Stimulated activated CD8-positive, alpha-beta memory T cell treated with anti-CD3 and anti-CD28 coated beads, Interleukin-15, amount 100 ng/mL, for 24 hours (primary cell): ENCODE measurements around the gene ZDHHC17.

ENCODE experiments used
- DNase-seq: peaks from one replicate; pipeline ENCODE4 v3.0.0-alpha.2; 2020; ENCODE audit warnings: low read depth

The ZDHHC17 gene

DNA sequence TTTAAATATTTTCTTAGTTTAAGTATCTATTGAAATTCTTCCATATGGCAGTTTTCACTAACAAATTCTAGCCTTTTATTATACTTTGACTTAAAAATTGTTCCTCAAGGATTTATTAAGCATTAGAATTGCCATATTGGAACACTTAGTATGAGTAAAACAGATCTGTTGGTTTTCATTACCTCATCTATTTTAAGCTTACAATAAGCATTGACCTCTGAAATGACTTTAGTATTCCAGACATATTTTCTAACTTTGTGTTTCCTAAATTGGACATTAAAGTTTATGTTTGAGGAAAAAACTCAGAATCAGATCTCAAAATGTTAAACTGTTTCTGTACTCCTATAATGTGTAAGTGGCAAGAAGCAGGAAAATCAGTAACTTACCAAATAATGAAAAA is 66.5 kb downstream of the ZDHHC17 start:
- no peak for DNase-seq

DNA sequence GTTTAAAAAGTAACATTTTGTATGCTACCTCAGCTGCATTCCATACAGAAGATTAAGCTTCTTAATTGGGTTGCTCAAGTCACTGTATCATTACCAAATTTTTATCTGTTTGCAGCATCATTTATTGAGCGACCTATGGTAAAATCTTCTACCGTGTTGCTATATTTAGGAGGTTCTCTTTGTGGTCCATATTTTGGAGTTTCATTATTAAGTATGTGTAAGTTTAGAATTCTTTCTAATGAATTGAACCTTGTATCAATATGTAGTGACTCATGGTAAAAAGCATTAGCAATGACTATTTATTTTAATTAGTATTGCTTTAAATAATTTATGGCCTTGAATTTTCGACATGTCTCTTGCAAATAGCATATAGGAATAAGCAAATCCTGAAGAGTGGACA is 72.7 kb downstream of the ZDHHC17 start:
- DNase-seq: no peak

DNA sequence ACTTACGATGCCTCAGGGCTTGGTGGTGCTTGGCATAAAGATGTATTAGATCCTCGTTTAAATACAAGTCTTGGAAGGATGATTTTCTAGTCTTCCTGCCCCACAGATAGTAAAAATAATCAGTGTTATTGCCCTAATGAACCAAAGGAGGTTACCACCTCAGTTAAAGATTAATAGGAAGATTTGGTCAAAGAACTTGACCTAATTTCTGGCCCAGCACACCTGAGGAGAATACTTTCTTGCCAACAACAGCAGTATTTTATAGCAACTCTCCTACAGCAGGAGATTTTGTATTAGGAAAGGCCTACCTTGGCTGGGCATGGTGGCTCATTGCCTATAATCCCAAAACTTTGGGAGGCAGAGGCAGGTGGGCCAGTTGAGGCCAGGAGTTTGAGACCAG is 83.3 kb downstream of the ZDHHC17 start:
- no peak for DNase-seq

DNA sequence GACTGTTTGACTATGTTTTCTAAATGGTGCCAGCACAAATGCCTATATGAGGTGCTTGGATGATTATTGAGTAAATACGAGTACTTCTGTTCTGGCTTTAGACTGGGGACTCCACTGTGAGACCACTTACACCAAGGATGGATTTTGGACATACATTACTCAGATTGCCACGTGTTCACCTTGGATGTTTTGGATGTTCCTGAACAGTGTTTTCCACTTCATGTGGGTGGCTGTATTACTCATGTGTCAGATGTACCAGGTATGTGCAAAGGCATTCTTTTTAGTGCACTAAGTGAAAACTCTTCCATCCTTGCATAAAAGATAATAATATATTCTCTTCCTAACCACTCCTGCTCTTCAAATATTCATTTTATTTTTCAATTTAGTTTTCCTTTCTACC is 84.2 kb downstream of the ZDHHC17 start:
- DNase-seq: no peak

DNA sequence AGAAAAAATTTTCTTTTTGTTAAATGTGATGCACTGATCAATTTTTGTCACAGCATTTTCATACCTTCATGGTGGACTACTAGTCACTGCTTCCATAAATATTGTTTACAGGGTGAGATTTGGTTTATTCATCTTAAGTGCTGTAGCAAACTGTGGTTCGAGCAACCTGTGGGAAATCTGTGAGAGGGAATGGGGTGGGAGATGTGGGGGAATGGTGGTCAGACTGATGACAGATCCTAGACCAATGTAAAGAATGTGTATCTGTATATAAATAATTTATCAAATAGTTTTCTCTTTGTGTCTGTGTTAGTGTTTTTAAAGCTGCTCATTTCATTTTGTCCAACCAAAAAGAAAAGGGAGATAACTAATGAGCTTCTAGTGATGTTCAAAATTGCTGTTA is 88.2 kb downstream of the ZDHHC17 start:
- DNase-seq: no peak

DNA sequence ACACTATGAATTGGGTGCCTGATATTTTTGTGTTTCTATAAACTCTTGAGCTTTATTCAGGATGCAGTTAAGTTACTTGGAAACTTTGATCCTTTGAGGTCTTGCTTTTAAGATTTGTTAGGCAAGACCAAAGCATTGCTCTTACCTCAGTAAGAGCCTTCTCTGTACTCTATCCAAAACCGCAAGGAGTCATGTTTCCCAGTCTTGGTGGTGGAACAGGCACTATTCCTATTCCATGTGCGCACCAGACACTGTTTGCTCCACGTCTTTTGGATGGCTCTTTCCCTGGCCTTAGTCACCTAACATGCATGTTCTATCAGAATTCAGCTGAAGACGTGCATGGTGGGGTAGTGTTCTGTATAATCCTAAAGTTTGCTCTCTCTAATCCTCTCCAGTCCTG is 91.4 kb downstream of the ZDHHC17 start:
- no peak for DNase-seq

DNA sequence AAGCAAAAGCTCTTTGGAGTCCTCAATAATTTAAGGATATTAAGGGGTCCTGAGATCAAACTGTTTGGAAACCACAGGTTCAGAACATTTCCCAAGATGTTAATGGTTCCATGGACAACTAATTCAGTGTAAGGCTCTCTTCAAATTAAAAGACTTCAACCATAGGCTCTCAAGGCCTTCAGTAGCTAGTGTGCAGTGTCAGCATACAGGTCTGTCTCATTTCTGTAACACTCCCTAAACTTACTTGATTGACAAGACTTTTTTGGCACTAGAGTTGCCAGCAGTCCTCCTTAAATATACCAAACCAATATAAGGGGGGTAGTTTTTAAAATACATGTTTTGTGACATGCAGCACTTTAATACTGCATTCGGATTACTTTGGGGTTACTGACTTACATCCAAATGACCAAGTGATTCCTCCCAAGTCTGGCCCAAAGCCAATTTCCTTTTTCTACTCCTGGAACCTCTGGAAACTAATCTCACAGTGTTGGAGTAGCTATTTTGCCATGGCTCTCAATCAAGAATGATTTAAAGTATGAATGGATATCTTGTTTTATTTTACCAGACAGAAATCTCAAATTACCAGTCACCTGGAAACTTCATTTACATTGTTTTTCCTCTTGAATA is 92.2 kb downstream of the ZDHHC17 start:
- no peak for DNase-seq

DNA sequence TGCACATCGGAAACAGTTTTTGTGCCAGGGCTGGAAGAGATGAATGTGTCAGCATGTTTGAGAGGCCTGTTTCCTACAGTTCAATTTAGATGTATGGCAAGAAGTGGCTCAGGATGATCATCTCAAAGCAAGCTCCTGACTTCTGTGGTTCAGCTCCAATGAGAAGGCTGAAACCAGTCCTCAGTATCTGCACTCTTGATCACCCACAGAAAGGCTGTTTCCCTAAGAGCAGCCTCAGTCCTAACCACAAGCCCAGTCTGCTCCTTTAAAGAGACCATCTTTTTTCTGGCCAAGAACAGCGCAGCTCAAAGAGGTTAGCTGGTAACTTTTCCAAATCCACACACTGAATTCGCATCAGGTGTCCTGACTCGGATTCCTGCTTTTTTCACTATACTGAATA is 95.7 kb downstream of the ZDHHC17 start:
- DNase-seq: no peak

DNA sequence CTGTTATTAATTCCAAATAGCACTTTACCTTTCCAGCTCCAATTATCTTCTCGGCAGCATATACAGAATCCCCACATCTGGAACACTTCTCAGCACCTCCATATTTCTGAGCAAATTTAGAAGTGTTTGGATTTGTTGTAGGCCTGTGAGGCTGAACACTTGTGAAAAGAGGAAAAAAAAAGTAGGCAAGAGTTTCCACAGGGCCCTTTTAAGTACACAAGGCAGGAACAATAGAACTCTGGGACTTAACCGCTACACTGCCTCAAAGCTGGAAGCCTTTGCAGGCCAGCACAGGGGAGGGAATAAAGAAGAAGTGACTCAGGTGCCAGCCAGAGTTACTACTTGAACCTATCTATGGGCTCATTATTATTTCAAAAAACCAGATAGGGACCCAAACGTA is 96.3 kb downstream of the ZDHHC17 start:
- DNase-seq: no peak

DNA sequence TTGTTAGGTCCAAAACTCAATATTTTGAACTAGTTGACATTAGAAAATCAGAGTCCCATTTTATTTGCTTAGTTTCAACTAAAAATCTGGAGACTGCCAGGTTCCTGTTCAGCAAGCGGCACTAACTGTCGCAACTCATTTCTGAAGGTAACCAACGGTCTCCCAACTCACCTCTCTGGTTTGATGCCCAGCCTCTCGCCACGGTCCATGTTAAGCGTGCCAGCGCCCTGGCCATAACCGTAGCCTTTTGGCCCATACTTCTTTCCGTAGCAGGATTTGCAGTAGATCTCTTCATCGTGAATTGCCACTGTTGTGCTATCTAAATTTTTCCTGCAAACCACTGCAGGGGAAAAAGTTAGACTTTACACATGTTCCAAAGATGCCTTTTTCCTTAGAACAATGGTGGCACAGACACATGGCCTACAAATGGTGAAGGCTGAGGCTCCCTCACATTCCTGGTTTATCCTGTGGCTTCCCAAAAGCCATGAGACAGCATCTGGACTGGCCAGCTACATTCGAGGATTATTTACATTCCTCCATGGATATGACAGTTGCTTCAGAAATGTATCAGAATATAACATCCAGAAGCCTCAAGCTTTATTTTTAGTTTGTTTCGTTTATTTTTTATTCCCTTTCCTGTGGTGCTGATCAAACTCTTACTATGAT is 99.2 kb downstream of the ZDHHC17 start:
- no peak for DNase-seq

DNA sequence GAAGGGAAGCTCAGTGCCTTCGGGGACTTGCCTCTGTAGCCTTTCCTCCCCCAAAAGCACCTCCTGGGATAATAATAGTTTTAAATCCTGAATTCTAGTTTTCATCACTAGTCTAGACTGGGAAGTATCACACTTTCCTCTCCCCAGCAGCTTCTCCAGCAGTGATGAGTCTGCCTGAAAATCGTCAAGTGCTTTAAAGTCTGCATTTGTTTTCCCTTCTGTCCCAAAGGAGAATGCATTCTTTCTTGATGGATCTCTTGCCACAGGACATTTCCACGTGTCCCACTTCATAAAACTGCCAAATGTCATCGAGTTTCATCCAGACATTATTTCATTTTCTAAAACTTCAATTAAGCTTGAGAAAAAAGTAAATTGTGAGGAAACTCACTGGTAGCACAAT is 99.9 kb downstream of the ZDHHC17 start:
- DNase-seq: no peak

DNA sequence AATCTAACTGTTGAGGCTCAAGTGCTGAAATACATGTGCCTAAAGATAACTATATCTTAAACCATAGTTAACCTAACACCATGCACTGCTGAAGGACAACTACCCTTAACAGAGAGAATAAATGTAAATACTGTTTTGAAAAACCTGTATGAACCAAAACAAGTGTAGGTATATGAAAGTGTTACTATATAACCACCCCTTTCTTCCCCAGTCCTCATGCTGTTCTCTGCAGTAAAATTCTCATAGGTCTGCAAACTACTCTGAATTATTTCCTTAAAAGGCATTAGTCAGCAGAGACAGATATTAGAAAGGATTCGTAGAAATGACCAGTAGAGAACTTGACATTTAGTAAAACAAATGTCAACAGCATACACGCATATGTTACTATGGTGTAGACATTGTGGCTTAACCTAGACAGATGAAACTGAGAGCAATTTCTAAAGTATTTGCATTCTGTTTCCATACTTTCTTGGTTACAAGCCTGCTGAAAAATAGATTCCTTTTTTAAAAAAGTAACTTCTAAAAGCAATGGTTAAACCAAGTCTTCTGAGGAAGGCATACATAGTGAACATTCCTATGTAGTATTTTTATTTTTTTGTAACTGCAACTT is 101.0 kb downstream of the ZDHHC17 start:
- no peak for DNase-seq

DNA sequence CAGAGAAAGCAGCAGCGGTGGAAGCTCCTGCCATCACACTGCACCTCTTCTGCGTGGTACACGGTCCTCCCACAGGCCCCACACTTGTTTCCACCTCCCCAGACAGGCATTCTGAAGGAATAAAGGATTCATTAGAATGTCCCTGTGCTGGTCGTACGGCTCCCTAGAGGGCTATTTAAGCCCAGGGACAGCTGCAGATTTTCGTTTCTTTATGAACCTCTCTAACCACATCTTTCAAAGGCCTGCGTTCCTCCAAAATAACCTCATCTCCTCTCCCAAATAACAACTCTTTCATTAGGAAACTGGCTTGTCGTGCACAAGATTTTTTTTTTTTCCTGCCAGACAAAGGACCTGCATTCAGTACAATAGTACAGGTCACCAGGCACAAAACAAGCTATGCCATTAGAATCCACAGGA is 102.2 kb downstream of the ZDHHC17 start:
- no peak for DNase-seq

DNA sequence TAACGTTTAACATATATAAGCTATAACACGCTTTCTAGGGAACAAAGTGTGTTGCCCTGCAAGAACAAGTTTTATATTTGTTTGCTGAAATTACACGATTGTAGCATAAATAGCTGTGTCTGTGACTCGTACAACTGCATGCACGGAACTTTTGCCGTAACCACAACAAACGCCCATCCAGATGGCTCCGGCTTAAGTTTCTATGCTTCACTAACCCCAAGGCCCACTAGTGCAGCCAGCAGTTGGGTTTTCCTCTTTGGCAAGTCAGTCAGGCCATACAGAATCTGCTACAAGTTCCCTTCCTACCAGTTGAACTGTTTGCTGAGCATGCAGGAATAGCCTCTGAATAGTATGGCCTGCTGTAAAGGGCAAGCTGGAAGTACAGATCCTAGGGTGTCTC is 102.8 kb downstream of the ZDHHC17 start:
- no peak for DNase-seq

DNA sequence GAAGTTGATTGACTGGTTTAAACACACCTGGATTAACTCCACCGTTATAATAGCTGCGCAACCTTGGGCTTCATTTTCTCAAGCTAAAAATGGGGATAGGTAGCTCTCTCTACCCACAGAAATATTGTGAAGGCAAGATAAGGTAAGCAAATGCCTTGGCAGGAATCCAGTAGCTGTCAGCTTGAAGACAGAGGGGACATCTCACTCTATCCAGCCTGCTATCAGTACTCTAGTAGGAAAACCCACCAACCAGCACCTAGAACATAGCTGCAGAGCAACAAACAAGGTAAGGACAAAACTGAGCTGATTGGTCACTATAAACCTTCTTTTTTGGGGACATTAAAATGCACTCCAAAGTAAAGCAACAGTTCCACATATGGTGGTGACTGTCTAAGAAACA is 107.2 kb downstream of the ZDHHC17 start:
- DNase-seq: no peak

DNA sequence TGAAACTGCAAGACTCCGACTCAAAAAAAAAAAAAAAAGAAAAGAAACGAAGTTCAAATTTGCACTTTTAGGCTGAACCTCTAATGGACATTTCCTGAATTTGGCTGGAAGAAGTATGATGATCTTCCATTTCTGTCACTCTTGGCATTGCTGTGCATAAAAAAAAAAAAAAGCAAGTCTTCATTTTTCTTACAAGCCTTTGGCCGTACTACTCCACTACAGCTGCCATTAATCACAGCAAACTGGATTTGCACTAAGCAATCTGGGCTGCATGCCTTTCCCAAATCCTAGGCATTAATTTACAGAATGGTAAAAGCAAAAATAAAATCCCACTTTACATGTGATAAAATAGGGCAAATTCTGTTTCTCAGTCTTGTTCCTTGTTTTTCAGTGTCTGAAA is 107.8 kb downstream of the ZDHHC17 start:
- no peak for DNase-seq

DNA sequence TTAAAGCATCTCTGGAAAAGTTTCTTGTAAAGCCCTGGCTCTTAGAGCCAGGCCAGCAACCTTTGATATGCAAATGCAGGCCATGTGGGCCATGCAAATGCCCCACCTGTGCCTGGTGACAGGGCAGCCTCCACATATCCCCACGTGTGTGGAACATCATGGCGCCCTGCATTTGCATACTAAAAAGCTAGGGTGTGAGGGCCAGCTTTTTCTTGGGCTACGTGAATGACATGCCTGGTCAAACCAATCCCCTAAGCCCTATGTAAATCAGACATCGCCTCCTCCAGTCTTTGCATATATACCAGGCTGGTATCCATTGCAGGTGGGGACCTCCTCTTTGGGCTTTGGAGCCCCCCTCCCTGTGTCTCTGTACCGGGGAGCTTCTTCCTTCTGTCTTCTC is 108.5 kb downstream of the ZDHHC17 start:
- no peak for DNase-seq

DNA sequence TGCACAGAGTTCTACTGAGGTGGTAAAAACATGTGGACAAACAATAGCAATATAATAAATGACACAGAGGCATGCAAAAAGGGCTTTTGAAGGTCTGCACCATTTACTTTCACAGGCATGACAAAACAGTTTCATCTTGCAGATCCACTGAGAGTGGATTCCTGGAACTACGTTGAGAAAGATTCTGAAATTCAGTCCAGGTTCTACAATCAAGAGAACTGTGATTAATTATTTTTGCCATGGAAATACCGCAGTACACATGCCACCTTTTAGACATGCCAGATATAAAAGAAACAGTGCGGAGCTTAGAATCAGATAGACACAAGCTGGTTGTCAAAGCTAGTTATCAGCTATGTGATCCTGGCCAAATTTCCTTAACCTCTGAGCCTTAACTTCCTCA is 110.1 kb downstream of the ZDHHC17 start:
- no peak for DNase-seq

DNA sequence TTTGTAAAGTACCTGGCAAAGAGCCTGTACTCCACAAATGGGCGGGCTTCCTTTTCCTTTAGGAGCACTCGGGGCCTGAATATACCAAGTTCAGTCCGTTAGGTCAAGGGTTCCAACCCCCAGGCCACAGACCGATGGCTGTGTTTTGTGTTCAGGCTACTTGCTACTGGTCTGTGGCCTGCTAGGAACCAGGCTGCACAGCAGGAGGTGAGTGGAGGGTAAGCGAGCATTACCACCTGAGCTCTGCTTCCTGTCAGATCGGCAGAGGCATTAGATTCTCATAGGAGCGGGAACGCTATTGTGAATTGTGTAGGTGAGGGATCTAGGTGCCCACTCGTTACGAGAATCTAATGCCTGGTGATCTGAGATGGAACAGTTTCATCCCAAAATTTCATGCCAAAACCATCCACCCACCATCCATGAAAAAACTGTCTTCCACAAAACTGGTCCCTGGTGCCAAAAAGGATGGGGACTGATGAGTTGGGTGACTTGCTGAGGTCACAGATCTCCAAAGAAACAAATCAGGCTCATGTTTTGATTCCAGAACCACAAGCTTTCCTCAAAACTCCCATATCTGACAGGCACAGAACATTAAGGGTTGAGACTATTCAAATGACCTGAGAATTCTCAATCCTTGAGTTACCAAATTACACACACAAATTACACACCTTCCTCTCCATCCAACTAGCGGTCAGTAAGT is 110.7 kb downstream of the ZDHHC17 start:
- DNase-seq: no peak

DNA sequence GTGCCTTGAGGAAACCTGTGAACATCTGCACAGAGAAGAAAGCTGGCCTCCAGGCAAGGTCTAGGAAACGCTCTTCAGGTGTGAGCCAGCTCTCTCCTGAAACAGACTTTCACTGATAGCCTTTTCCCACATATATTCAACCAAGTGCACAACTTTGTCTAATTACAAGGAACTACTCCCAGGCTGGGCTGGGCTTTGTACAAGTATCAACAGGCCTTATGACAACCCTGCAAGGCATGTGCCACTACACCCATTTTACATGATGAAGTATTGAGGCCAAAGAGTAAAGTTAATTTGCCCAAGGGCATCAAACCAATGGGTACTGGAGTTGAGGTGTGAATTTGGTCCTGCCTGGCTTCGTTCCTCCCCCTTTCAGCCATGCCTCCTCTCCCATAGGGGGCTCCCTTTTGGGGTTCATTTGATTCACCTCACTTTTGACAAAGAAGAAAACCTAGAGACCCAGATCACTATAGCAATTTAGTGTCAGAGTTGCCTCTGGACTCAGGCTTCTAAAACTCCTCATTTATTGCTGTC is 112.8 kb downstream of the ZDHHC17 start:
- no peak for DNase-seq

DNA sequence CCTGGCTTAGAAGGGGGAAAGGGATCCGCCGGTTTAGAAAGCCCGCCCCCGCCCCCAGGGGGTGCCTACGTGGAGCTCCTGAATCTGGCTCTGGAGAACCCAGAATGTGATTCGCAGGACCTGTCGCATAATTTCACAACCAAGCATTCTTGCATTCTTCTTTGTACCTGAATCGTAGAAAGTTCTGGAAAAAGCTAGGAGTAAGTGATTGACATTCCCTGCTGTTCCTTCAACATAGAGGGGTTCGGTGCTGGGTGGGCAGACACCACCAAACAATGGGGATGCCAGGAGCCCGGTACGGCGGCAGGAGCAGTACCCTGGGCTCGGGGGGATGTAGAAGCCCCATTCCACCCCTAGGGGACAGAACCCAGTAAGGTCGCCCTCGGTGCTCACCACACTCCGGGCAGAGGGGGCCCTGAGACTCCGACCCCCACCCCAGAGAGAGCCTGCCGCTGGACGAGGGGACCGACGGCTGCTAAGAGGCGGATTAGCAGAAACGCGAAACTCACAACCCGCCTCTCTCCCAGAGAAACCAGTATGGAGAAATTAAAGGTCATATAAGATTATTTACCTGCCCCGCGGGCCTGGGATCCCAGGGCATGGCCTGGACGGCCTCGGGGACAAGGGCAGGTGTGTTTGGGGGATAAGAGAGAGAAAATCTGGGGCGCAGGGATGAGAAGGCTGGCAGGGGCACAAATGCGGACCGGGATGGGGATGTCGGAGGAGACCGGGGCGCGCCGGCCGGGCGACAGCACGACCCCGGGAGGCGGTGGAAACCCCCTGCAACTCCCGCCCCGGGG is 114.4 kb downstream of the ZDHHC17 start:
- no peak for DNase-seq
